Prostate gland (tissue), 2 donors: ENCODE measurements around the gene PHC2. TPM values are rescaled to one million over a fixed set of nuclear protein-coding genes. Genes with fewer than 3 reads are reported as not detected.

Experiments used
- DNase-seq: peaks from one replicate; pipeline ENCODE4 v3.0.0-alpha.2; 2019; ENCODE audit warnings: low spot score
- H3K27ac ChIP-seq, 2 donors: fragments of 200-600 bp; sonication (generic); 2 replicates each; pipeline ENCODE4 v1.5.1; 2017 to 2019
- H3K27me3 ChIP-seq: fragments of 200-600 bp; sonication (generic); replicated peaks from 2 replicates; pipeline ENCODE4 v1.5.1; 2019; ENCODE audit not compliant: insufficient read depth
- H3K36me3 ChIP-seq, 2 donors: fragments of 200-600 bp; sonication (generic); 1 replicate in 1 of 2; 2 replicates in 1 of 2; pipeline versions ENCODE4 v1.5.1 to v1.8.1; 2017 to 2019
- H3K4me1 ChIP-seq: fragments of 200-600 bp; sonication (generic); replicated peaks from 2 replicates; pipeline ENCODE4 v1.5.1; 2019
- H3K4me3 ChIP-seq, 2 donors: fragments of 200-600 bp; sonication (generic); 2 replicates each; pipeline ENCODE4 v1.5.1; 2017 to 2019
- H3K9me3 ChIP-seq: fragments of 200-600 bp; sonication (generic); 2 replicates; pipeline ENCODE4 v1.5.1; 2017
- CTCF ChIP-seq, 4 experiments: fragments of 200-600 bp in 2 of 4; fragments of 450-650 bp in 2 of 4; sonication (generic) in 2 of 4; IDR thresholded peaks; 1 replicate in 3 of 4; 2 replicates in 1 of 4; pipeline ENCODE4 v1.5.1; 2016 to 2019; ENCODE audit warnings: antibody characterized with exemption in 4 of 4, mild to moderate bottlenecking in 2 of 4, moderate library complexity in 2 of 4
- POLR2A ChIP-seq: fragments of 450-650 bp; IDR thresholded peaks from one replicate; pipeline ENCODE4 v1.6.1; 2016; ENCODE audit warnings: antibody characterized with exemption, mild to moderate bottlenecking
- POLR2AphosphoS5 ChIP-seq: sonication (generic); formaldehyde crosslinking; IDR thresholded peaks from one replicate; pipeline ENCODE4 v1.6.1; 2017; ENCODE audit warnings: antibody characterized with exemption
- WGBS: methylation state at CpG from one replicate; pipeline ENCODE4 v1.1.5; 2018; 5-methylcytosine and 5-hydroxymethylcytosine counted together
- intact Hi-C: fragments of 100-400 bp; cut with DNase I; formaldehyde crosslinking; loops from one replicate; pipeline ENCODE4 v1.14.2; 2022
- total RNA-seq, 2 donors: library from RNA; depleted of rRNA; stranded (reverse); fragments of >200 nt; gene quantifications; one replicate each; pipeline ENCODE4 v1.1.0, GENCODE V29; 2016

Gene PHC2
- total RNA-seq, 2 donors from 2014 or later = 75.0 to 131 TPM

DNA sequence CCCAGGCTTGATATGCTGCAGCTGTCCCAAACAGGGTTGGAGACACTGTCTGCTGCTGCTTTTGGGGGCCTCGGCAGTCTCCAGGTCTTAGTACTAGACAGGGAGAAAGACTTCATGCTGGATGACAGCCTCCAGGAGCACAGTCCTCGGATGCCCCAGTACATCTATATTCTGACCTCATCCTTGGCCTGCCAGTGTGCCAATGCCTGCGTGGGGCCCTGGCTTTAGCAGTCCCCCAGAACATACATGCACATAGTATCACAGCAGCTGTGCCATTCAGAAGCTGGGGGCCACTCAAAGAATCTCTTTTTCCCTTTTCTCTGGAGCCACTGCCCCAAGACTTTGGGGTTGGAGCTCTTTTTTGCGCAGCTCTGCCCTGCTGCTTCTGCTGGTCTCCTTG lies 37.1 kb upstream of the PHC2 start:
- Histone ChIP-seq H3K36me3 (no peaks in the 10 kb centered on the region), H3K4me1 (no peaks in the 10 kb centered on the region), H3K27ac (no peak overlapping the region), H3K27me3 (no peaks in the 10 kb centered on the region), H3K9me3 (no peaks in the 10 kb centered on the region), H3K4me3 (no peak overlapping the region)
- TF ChIP-seq CTCF (IDR thresholded peaks at IDR 0.05) (no peak), POLR2AphosphoS5 (no peak), POLR2A (no peak)
- 84% methylated on average over 4 of the region's 4 CpGs for WGBS
- intact Hi-C loops = loop anchor here (10.0 kb wide), 1 partner anchor 343 kb away; no protein-coding TSS in a partner anchor
- no peak for DNase-seq

DNA sequence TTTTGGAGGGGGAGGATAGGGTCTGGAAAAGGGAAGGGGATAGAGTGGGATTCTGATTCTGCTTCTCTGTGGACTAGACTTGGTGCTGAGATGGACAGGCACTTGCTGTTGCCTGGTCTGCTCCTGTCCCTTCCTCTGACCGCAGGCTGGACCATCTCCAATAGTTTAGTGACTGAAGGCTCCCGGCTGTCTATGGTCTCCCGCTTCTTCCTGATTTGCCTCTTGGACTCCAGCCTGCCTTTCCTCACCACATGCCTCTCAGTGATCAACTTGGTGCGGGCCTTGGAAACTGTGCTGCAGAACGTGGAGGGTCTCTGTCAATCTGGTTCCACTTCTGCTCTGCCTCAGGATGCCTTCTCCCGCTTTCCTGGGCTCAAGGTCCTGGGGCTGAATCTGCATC lies 35.3 kb upstream of the PHC2 start:
- Histone ChIP-seq H3K27me3 (no peaks in the 10 kb centered on the region), H3K4me3 (no peak overlapping the region), H3K27ac (no peak overlapping the region), H3K4me1 (no peaks in the 10 kb centered on the region), H3K36me3 (no peaks in the 10 kb centered on the region), H3K9me3 (no peaks in the 10 kb centered on the region)
- no peak for DNase-seq
- WGBS = 53% methylated on average over 6 of the region's 6 CpGs
- TF ChIP-seq CTCF (IDR thresholded peaks at IDR 0.05) (no peak), POLR2AphosphoS5 (no peak), POLR2A (no peak)
- intact Hi-C loops = loop anchor here (10.0 kb wide), 1 partner anchor 341 kb away; no protein-coding TSS in a partner anchor

DNA sequence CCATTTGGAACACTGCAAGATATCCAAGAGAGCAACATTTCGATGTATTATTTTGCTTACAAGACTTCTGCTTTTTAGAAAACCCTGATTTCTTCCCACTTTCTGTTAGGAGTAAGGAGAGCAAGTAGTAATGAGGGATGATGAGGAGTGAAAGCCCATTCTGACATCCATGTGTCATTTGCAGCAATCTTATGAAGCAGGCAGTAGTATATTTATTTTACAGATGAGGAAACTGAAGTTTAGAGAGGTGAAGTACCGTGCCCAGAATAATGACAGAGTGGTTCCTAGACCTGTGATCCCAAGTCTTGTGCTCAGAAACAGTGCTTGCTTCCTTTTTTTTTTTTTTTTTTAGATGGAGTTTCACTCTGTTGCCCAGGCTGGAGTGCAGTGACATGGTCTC lies 34.4 kb upstream of the PHC2 start:
- H3K4me1 ChIP-seq = no peaks in the 10 kb centered on the region
- H3K27me3 ChIP-seq = no peaks in the 10 kb centered on the region
- no peak for TF ChIP-seq POLR2A
- TF ChIP-seq POLR2AphosphoS5 = no peak
- no peak for TF ChIP-seq CTCF (IDR thresholded peaks at IDR 0.05)
- intact Hi-C loops = loop anchor here (10.0 kb wide), 1 partner anchor 341 kb away; no protein-coding TSS in a partner anchor
- DNase-seq = no peak
- H3K36me3 ChIP-seq = no peaks in the 10 kb centered on the region
- 92% methylated on average over 2 of the region's 2 CpGs for WGBS
- no peak overlapping the region for H3K4me3 ChIP-seq
- H3K27ac ChIP-seq = no peak overlapping the region
- no peaks in the 10 kb centered on the region for H3K9me3 ChIP-seq

DNA sequence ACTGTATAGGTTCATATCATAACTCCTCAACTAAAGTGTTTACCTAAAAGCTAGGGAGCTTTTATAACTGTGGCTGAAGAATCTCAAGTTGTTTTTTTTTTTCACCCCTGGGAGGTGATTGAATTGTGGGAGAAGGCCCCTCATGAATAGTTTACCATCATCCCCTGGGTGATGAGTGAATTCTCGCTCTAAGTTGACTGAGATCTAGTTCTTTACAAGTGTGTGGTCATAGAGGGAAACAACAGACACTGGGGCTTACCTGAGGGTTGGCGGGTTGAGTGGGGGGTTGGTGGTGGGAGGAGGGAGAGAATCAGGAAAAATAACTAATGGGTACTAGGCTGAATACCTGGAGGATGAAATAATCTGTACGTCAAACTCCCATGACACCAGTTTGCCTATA lies 33.7 kb upstream of the PHC2 start:
- TF ChIP-seq POLR2AphosphoS5 = no peak
- TF ChIP-seq POLR2A = no peak
- no peak for TF ChIP-seq CTCF (IDR thresholded peaks at IDR 0.05)
- DNase-seq = no peak
- Histone ChIP-seq H3K4me1 (no peaks in the 10 kb centered on the region), H3K27ac (no peak overlapping the region), H3K4me3 (no peak overlapping the region), H3K36me3 (no peaks in the 10 kb centered on the region), H3K9me3 (no peaks in the 10 kb centered on the region), H3K27me3 (no peaks in the 10 kb centered on the region)
- 93% methylated on average over 3 of the region's 3 CpGs for WGBS
- intact Hi-C loops = loop anchor here (10.0 kb wide), 1 partner anchor 340 kb away; no protein-coding TSS in a partner anchor

DNA sequence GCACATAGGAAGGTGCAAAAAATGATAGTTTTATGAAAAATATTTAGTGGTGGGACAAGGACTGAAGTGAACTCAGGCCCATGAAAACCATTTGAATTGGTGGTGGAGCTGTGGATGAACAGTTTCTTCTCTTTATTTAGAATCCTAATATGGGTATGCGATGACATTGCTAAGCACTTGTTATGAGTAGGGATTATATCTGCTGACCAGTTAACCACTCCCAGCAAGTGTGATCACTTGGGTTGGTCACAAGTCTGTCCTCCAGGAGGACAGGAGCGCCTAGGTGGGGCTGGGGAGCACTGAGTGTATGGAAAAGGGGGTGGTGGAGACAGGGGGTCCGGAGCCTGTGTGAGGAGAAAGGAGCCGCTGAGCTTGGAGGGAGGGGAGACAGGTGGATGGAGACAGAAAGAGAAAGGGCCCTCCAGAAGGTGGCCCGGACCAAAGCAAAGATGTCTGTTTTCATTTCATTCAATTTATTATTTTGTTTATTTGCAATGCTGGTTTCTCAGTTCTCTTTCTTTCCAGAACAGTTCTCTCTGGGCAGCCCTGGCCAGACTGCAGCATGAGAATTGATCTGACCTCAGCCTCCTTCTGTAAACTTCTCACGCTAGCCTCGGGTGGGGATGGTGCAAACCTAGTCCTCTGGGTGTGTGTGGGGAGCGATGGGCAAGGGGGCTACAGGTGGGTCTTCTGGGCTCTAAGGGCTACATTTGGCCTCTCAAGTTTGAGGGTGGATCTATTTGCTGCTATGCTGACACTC lies 31.7 kb upstream of the PHC2 start:
- intact Hi-C loops = loop anchor here (10.0 kb wide), 1 partner anchor 338 kb away; no protein-coding TSS in a partner anchor

More for the DNA sequence above, 31.7 kb upstream of the PHC2 start:
- Histone ChIP-seq H3K27me3 (no peaks in the 10 kb centered on the region), H3K4me1 (no peaks in the 10 kb centered on the region), H3K36me3 (no peaks in the 10 kb centered on the region), H3K27ac (peak overlapping the region in 1 of 2 donors; percentile 37), H3K4me3 (no peak overlapping the region), H3K9me3 (no peaks in the 10 kb centered on the region)
- WGBS = 83% methylated on average over 8 of the region's 8 CpGs
- TF ChIP-seq POLR2AphosphoS5 = peak; percentile 15
- no peak for TF ChIP-seq CTCF (IDR thresholded peaks at IDR 0.05)
- TF ChIP-seq POLR2A = no peak
- DNase-seq = no peak
